Myocyte (in vitro differentiated cells): ENCODE measurements around the gene RAB11FIP5. TPM values are rescaled to one million over a fixed set of nuclear protein-coding genes. Genes with fewer than 3 reads are reported as not detected.
"Not testable (repeated sequence)": the region's sequence is repeated elsewhere in the genome, so short reads cannot be mapped to it uniquely, and the experiment has no call there.

Source experiments
- DNase-seq: peaks from one replicate; pipeline ENCODE4 v3.0.0-alpha.2; 2012; ENCODE audit warnings: low read depth
- total RNA-seq: library from RNA; depleted of rRNA; stranded (reverse); fragments of >200 nt; gene quantifications from 2 replicates; pipeline ENCODE4 v1.2.3, GENCODE V29; 2014

Gene RAB11FIP5
- total RNA-seq, 1 donor from 2014 or later = 87.2 TPM

DNA sequence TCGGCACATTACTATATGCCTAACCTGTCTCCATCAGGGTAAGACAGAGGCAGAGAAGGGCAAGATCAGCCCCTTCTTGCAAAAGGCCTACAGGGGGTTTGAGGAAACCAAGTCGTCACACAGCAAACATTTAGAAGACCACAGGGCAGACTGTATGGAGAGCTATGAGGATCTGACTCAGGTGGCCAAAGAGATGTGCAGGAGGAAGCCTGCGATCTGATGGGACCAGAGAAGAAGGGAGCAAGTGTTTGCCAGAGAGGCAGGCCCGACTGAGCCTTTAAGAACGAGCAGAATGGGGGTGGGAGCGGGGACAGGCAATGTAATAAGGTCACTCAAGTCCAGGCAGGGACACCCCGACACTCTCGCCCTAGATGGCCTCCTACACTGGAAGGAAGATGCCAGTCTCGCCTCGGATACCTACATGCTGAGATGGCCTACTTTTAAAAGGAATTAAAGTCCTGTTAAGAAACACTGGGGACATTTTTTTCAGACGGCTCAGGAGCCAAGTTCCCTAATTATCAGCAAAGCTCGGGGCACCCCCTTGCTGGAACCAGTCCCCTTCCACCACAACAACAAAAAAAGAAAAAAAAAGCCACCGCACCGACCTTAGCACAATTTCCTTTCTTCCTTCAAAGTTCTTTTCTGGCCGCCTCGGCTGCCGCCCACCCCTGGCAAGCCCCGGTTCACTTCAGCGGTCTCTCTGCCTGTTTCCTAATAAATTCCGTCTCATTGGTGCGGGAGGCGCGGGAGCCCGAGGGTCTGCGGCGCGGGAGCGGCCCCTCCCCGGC lies 42.7 kb downstream of the RAB11FIP5 start:
- no peak for DNase-seq

GRCh38 chr2:73069041-73069854 lies 43.5 kb downstream of the RAB11FIP5 start:
- no peak for DNase-seq

GRCh38 chr2:73068147-73068546 lies 44.6 kb downstream of the RAB11FIP5 start:
- no peak for DNase-seq

GRCh38 chr2:73067043-73067442 lies 45.7 kb downstream of the RAB11FIP5 start:
- no peak for DNase-seq

- not testable (repeated sequence) for DNase-seq
Measured at GRCh38 chr2:73065070-73065469, 47.7 kb downstream of the RAB11FIP5 start.

GRCh38 chr2:73063909-73064875 lies 48.6 kb downstream of the RAB11FIP5 start:
- peak; percentile 64 for DNase-seq

DNA sequence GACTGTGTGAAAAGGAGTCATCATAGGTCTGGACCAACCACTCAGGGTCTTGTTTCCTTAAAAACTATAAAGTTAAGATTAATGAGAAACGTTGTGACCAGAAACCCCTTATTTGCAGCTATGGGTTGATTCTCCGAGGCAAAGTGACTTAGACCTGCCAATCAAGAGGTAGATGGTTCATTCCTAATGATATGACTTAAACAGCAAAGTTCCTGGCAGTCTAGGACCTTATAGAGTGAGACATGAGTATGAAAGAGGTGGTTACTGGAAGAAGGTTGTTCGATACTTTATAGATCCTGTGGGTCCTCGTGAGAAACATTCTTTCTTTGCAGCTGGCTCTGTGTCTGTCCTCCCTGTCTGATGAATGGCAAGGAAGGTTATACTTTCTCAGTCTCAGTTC lies 49.3 kb downstream of the RAB11FIP5 start:
- DNase-seq = no peak

DNA sequence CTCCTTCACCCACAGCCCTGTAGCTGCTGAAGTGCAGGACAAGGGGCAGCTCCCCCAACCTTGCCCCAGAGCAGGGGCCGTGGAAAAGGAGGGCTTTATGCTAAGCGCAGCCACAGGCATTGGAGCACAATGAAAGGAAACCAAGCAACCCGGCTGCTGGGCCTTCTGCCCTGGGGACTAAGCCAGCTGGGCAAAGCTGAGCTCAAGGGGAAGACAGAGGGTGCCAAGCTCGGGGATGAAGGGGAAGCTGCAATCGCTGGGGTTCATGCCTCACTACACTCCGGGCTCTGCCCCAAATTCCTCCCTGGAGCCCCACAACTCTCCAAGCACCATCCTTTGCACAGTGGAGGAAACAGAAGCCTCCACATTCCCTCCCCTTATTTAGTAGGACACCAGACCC lies 53.6 kb downstream of the RAB11FIP5 start:
- DNase-seq = no peak

DNA sequence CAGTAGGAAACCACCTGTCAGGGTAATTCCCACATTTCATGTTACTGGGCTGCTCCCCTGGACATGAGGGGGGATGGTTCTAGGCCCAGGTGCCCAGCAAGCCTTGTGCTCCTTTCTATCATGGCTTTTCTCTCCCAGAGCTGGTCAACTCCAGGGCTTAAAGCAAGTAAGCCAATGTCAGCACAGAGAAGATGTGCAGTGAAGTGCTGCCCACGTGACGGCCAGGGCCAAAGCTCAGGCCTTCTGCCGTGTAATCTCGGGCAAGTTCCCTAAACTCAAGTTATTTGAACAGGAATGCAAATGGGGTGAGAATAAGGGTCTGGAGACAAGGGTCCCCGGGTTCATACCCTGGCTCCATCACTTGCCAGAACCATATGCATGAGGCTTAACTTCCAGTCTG lies 57.8 kb downstream of the RAB11FIP5 start:
- DNase-seq = no peak

DNA sequence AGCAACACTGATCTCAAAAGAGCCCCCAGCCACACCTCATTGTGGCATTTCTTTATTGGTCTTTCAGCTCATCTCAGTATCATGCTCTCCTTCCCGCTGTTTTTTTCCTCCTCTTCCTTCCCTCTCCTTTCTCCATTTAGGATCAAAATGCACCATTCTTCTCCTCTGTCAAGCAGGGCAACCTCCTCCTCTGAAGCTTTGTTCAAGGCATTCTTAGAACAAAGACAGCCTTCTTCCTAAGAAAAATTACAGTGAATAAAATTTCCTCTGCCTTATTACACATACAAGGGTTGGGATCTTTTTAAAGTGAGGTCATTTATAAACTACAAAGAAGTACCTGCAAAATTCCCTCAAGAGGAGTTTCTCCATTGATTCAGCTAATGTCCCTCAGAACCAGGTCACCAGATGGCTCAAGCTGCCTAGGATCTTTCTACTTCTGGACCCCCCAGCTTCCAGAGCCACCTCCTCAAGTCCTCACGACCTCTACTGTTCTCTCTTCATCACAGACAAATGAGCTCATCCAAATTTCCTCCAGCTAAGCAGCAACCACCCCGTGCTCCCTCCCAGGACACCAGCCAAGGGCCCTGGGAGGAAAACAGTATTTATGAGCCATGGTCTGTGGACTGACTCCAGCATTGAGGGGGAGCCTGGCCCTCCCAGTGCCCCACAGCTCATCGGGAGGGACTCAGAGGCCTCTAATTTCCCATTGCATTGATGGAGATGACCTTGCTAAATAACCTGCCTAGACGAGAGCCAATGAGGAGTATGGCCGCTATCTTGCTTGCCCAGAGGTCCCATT lies 59.2 kb downstream of the RAB11FIP5 start:
- DNase-seq = no peak

DNA sequence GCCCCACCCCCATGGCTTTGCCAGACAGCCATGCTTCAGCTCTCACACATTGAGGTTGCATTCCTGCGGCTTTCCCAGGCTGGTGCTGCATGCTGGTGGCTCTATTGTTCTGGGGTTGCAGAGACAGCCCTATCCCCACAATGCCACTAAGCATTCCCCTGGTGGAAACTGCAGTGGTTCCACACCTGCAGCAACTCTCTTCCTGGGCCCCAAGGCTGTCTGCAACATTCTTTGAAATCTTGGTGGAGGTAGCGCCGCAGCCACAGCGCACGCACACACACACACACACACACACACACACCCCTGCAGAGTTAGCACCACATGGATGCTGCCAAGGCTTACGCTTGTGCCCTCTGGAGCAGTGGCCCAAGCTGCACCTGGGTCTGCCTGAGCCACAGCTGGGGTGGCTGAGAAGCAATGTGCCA lies 62.6 kb downstream of the RAB11FIP5 start:
- peak; percentile 39 for DNase-seq

DNA sequence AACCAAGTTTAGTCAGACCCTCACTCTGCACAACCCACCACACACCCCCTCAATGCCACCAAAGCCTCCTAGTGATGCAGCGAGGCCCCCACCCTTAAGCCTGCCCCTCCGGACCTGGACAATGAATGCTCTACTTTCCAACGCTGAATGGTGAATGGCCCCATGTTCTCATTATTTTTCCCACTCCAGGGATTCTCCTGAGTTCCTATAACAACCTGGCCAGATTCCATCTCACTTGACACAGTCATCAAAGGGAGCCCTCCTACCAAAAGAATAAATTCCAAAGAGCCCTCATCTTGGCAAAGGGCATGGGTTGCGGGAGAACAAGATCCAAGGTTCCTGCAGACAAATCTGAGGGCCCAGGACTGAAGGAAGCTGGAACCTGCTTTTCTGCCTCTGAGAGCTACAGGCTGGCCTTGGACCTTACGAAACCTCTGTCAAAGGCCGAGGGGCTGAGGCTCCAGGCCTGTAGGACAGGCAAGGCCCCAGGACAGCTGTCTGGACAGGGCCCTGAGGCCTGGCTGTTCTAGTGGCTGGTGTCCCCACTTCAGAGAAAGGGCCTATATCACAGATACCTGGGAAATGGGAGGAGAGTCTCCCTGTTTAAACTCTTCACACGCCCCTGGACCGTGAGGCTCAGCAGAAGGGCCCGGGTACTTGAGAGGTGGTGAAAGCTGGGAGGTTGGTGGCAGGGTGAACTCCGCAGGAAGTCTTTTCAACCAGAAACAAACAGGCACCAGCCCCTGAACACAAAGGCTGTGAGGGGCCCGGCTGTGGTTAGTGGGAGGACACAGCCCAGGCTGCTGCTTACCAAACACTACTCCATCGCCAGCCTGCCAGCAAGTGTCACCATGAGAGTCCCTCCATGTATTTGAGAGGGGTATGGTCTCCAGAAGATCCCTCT lies 68.6 kb downstream of the RAB11FIP5 start:
- DNase-seq = no peak

GRCh38 chr2:73043276-73043675 lies 69.5 kb downstream of the RAB11FIP5 start:
- no peak for DNase-seq

DNA sequence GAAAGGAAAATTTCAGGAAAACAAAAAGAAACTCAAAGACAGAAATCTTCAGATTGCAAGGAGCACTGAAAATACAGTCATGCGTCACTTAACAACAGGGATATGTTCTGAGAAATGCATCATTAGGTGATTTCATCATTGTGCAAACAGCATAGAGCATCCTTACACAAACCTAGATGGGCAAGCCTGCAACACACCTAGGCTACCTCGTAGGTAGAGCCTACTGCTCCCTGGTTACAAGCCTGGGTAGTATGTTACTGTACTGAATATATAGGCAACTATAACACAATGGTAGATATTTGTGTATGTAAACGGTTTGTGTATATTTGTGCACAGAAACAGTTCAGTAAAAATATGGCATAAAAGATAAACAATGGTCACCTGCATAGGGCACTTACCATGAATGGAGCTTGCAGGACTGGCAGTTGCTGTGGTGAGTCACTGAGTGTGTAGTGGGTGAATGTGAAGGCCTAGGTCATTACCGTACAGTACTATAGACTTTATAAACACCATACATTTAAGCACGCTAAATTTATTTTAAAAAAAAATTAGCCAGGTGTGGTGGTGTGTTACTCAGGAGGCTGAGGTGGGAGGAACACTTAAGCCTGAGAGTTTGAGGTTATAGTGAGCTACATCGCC lies 74.7 kb downstream of the RAB11FIP5 start:
- no peak for DNase-seq

GRCh38 chr2:73036766-73037165 lies 76.0 kb downstream of the RAB11FIP5 start:
- no peak for DNase-seq

DNA sequence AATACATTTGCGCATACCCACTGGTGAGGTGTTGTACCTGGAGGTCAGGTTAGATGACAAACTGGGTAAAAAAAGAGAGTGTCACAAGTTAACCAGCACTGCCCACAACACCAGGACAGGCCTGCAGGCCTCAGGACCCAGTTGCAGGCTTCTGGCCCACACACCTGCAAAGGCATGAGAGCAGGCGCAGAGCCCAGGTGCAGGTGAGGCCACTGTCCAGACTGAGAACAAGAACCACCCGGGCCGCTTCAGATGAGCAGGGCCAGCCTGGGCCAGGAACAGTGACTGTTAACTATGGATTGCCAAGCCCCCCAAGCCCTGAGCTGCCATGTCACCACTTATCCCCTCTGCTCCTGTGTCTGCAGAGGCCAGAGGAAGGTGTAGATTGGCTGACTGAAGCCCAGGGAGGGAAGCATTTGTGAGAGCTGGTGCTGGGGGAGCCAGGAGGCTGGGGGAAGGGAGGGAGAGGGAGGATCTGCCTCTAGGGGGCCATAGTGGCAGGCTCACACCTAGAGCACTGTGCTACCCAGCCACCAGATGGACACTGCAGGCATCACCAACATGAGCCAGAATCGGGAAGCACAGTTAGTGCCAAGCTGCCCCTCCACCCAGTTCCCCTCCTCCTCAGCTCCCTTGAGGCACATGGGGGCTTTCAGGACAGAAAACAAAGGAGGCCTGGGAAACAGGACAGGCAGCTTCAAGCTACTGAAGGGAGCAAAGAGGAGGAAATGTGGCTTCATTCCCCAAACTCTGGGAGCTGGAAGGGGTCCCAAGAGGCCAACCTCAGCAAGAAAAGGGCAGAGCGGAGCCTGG lies 76.6 kb downstream of the RAB11FIP5 start:
- no peak for DNase-seq

- DNase-seq = no peak
Measured at GRCh38 chr2:73034661-73035375, 77.9 kb downstream of the RAB11FIP5 start.
